Measurements from ENCODE around the gene RIGI.
"Not testable (repeated sequence)": the region's sequence is repeated elsewhere in the genome, so short reads cannot be mapped to it uniquely, and the experiment has no call there.

The RIGI gene

GRCh38 chr9:32533336-32533735, 7.3 kb upstream of the RIGI start:
- TF ChIP-seq CTCF (IDR thresholded peaks at IDR 0.05; ENCODE audit: control insufficient read depth, extremely low read depth, insufficient read depth): no peak
- H3K4me3 ChIP-seq (ENCODE audit: low read depth, low read length): no peak overlapping the region
- no peak for DNase-seq (ENCODE audit: low read depth)

GRCh38 chr9:32526707-32527048, 682 bp upstream of the RIGI start:
- peak overlapping the region; percentile 53 for H3K4me3 ChIP-seq (ENCODE audit: low read depth, low read length)
- TF ChIP-seq CTCF (IDR thresholded peaks at IDR 0.05; ENCODE audit: control insufficient read depth, extremely low read depth, insufficient read depth): no peak
- no peak for DNase-seq (ENCODE audit: low read depth)

GRCh38 chr9:32525709-32526030, 326 bp downstream of the RIGI start:
- H3K4me3 ChIP-seq (ENCODE audit: low read depth, low read length): peak overlapping the region; percentile 53
- no peak for TF ChIP-seq CTCF (IDR thresholded peaks at IDR 0.05; ENCODE audit: control insufficient read depth, extremely low read depth, insufficient read depth)
- no peak for DNase-seq (ENCODE audit: low read depth)

GRCh38 chr9:32524892-32525708, 896 bp downstream of the RIGI start:
- peak overlapping the region; percentile 53 for H3K4me3 ChIP-seq (ENCODE audit: low read depth, low read length)
- TF ChIP-seq CTCF (IDR thresholded peaks at IDR 0.05; ENCODE audit: control insufficient read depth, extremely low read depth, insufficient read depth): no peak

GRCh38 chr9:32524558-32524891, 1.5 kb downstream of the RIGI start:
- peak overlapping the region; percentile 53; the same call in 1 of the 2 replicates for H3K4me3 ChIP-seq (ENCODE audit: low read depth, low read length)
- DNase-seq (ENCODE audit: low read depth): not testable (repeated sequence)

More at GRCh38 chr9:32524892-32525708, 896 bp downstream of the RIGI start:
- DNase-seq (ENCODE audit: low read depth): peak; percentile 30

- H3K4me3 ChIP-seq (ENCODE audit: low read depth, low read length): no peak overlapping the region
- no peak for TF ChIP-seq CTCF (IDR thresholded peaks at IDR 0.05; ENCODE audit: control insufficient read depth, extremely low read depth, insufficient read depth)
These were observed 2.1 kb downstream of the RIGI start for GRCh38 chr9:32523910-32524309.

GRCh38 chr9:32518276-32518675, 7.7 kb downstream of the RIGI start:
- H3K4me3 ChIP-seq (ENCODE audit: low read depth, low read length): no peak overlapping the region
- DNase-seq (ENCODE audit: low read depth): no peak
- no peak for TF ChIP-seq CTCF (IDR thresholded peaks at IDR 0.05; ENCODE audit: control insufficient read depth, extremely low read depth, insufficient read depth)

More at GRCh38 chr9:32523910-32524309, 2.1 kb downstream of the RIGI start:
- DNase-seq (ENCODE audit: low read depth): no peak

Measured in LNCaP clone FGC (cell line).